OCI-LY1 (cell line): ENCODE measurements around the gene DGKD.

Experiments
- EZH2 ChIP-seq: fragments of 200-600 bp; sonication (generic), shearing (Covaris generic); IDR thresholded peaks from 2 replicates; pipeline ENCODE4 v1.8.0; 2017; ENCODE audit warnings: borderline replicate concordance, mixed run types, mild to moderate bottlenecking, antibody characterized with exemption, low read length, moderate library complexity, mixed read lengths
- TF ChIP-seq, protein P1 (sequence below): fragments of 200-600 bp; sonication (generic), shearing (Covaris generic); IDR thresholded peaks from 2 replicates; pipeline ENCODE4 v1.5.1; 2017; ENCODE audit warnings: mild to moderate bottlenecking, antibody characterized with exemption, low read length, moderate library complexity, mixed read lengths

DNA sequence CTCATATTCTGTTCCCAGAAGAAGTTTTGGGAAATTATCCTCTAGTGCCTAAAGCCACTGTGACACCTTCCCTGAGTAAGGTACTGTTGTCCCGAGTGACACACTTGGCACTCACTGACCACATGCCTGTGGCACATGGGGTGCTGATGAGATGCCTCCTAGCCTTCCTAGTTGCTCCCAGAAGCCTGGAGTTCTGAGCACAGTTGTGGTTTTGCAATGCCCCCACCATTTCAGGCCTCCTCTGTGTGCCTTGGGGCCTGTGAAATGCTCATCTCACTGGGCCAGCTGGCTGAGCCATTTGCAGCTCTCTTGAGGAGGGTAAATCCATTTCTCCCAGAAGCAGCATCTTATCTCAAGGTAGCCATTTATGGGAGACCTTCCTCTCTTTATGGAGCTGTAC, 91.8 kb downstream of the DGKD start:
- TF ChIP-seq, protein P1, sequence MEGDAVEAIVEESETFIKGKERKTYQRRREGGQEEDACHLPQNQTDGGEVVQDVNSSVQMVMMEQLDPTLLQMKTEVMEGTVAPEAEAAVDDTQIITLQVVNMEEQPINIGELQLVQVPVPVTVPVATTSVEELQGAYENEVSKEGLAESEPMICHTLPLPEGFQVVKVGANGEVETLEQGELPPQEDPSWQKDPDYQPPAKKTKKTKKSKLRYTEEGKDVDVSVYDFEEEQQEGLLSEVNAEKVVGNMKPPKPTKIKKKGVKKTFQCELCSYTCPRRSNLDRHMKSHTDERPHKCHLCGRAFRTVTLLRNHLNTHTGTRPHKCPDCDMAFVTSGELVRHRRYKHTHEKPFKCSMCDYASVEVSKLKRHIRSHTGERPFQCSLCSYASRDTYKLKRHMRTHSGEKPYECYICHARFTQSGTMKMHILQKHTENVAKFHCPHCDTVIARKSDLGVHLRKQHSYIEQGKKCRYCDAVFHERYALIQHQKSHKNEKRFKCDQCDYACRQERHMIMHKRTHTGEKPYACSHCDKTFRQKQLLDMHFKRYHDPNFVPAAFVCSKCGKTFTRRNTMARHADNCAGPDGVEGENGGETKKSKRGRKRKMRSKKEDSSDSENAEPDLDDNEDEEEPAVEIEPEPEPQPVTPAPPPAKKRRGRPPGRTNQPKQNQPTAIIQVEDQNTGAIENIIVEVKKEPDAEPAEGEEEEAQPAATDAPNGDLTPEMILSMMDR: no peak
- TF ChIP-seq EZH2: no peak
